GM12892 (cell line): ENCODE data around the gene GREB1.

Experiments
- POLR2A ChIP-seq: IDR thresholded peaks from 2 replicates; pipeline ENCODE4 v1.6.1; 2011; ENCODE audit warnings: low read depth, low read length, control low read depth
- POLR2AphosphoS5 ChIP-seq: IDR thresholded peaks from 2 replicates; pipeline ENCODE4 v1.6.1; 2011; ENCODE audit warnings: low read depth, low read length, control low read depth
- TAF1 ChIP-seq: IDR thresholded peaks from 2 replicates; pipeline ENCODE4 v1.6.1; 2011; ENCODE audit warnings: low read depth, mild to moderate bottlenecking, control low read depth, low read length, borderline replicate concordance

DNA sequence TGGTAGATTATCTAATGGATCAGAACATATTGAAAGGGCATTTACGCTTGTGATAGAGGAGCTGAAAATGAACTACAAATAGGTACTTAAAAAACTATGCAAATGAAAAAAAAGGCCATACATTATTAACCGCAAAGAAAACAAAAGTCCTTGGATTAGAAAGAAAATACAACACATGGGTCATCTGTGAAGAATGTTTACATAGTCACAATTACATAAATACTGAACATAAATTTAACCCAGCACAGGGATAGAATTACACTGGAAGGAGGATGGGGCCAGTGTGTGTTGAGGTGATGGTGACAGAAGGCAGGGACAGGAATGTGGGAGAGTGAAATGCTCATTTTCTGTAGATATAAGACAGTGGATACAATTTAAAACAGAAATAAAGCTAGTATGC is 129.6 kb downstream of the GREB1 start:
- TF ChIP-seq POLR2AphosphoS5 (no peak), POLR2A (no peak), TAF1 (no peak)
